HTERT RPE-1 (cell line): ENCODE results near the gene CLEC2B.
"Not testable (repeated sequence)": the region's sequence is repeated elsewhere in the genome, so short reads cannot be mapped to it uniquely, and the experiment has no call there.

ENCODE experiments used
- in situ Hi-C: fragments of 300-500 bp; cut with MboI; formaldehyde crosslinking; loops from 4 replicates; pipeline ENCODE4 v1.14.3; 2020; ENCODE audit warnings: low sequenced_read_pairs

The CLEC2B gene

GRCh38 chr12:9869307-9870161 lies at the start of gene CLEC2B:
Gene CLEC2B (minus strand): TSS chr12:9869354.
- in situ Hi-C loops = no loop called here

DNA sequence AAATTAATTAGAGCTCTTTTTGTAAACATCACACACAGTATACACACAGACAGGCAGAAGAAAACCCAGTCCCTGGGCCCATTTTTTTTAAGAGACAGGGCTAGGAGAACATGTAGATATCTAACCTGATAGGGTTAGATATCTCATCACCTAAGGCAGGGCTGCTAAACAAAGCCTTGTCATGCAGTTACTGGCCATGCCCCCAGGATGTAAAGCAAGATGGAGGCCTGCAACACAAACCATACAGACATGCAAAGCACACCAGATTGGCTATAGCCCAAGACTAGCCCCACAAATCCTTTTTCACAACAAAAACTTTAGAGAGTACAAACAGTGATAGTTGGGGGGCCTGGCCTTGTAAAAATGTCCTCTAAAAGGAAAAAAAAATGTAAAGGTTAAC lies 42.6 kb upstream of the CLEC2B start:
- in situ Hi-C loops = no loop called here

DNA sequence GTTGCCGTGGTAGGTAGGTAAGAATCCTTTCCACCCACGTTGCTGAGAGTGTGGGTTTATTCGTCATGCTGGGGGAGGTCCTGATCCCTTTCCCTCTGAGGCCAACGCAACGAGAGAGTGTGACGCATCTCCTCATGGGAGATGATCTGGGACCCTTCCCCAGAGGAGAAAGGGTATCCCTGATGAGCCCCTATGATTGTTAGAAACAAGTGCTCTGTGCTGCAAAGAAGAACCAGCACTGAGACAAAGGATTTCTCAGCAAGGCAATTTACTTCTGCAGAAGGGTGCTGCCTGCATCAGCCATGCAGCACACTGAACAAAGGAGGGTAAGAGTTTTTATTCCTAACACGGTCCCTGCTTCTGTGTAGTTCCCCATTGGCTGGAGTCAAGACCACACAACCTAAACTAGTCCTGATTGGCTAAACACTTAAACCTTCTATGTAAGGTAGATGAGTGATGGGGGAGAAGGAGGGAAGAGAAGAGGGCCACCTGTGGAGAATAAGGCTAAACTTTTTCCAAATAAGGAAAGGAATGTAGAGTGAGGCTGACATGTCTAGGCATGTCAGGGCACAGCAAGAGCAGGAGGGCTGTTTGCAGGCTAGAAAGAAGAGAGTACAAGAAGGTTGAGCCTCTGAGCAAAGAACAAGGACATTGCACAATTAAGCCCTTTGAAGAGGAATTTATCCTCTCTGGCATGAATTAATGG lies 41.7 kb upstream of the CLEC2B start:
- in situ Hi-C loops = no loop called here

- in situ Hi-C loops = no loop called here
Observed at GRCh38 chr12:9909724-9910123, 40.6 kb upstream of the CLEC2B start.

GRCh38 chr12:9908350-9908749 lies 39.2 kb upstream of the CLEC2B start:
- in situ Hi-C loops = no loop called here

- in situ Hi-C loops = no loop called here
Observed at GRCh38 chr12:9907769-9908168, 38.6 kb upstream of the CLEC2B start.

GRCh38 chr12:9906873-9907272 lies 37.7 kb upstream of the CLEC2B start:
- in situ Hi-C loops = no loop called here

- in situ Hi-C loops = no loop called here
Observed at GRCh38 chr12:9902539-9903228, 33.5 kb upstream of the CLEC2B start.

DNA sequence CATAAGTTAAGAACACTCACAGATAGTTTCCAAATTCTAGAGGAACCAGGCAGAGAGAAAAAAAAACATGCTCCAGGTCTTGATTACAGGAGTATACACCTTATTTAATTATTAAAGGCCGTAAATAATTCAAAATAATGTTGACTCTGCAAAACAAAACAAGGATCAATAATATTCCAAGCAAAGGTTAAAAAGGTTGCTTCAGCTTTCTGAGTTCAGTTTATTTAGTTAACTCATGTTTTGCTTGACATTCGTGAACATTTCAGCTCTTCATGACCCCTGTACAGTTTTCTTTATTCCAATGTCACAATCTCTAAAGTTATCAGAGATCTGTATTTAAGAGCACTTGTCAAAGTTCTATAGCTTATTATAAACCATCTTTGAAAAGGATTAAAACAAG lies 31.8 kb upstream of the CLEC2B start:
- in situ Hi-C loops = no loop called here

DNA sequence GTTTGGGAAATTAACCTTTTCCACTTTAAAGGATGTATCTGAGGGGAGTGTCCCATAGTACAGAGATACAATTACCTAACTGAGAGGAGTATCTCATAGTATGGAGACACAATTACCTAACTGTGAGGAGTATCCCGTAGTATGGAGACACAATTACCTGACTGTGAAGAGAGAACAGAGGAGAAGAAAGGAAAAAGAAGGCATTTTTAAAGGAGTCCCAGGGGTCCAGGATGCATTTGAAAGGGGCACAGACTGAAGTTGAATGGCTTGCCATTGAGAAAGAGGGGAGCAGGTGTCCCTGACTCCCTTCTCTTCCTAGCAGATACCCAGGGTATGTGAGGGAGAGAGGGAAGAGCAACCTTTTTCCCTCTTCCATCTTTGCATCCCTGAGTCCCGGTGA lies 30.1 kb upstream of the CLEC2B start:
- in situ Hi-C loops = no loop called here

GRCh38 chr12:9897535-9897934 lies 28.4 kb upstream of the CLEC2B start:
- in situ Hi-C loops = no loop called here

- in situ Hi-C loops = no loop called here
Observed at GRCh38 chr12:9895215-9895971, 26.2 kb upstream of the CLEC2B start.

DNA sequence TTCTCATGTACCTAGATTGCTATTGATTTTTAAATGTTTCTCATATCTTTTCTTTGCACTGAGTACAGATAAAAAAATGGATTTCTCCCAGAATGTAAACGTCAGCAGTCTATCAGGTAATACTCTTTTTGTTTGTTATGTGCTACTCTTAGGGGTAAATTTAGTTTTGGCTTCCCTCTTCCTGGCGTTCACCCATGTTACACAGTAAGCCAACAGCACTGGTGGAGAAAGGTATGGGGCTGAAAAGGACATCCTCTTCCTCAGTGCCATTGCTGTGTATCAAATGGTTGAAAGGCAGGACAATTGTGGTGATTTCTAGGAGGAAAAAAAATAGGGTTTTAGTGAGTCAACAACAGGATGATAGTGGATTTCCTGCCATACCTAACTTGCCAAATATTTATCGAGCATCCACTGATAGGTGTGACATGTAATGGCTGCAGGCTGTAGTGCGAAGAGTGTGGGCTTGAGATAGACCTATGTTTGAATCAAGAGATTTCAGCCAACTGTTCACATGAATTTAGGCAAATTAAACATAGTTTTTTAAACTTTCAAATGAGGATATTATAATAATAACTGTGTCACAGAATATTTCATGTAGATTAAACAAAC lies 19.6 kb upstream of the CLEC2B start:
- in situ Hi-C loops = no loop called here

- in situ Hi-C loops = no loop called here
Observed at GRCh38 chr12:9883175-9883574, 14.0 kb upstream of the CLEC2B start.

DNA sequence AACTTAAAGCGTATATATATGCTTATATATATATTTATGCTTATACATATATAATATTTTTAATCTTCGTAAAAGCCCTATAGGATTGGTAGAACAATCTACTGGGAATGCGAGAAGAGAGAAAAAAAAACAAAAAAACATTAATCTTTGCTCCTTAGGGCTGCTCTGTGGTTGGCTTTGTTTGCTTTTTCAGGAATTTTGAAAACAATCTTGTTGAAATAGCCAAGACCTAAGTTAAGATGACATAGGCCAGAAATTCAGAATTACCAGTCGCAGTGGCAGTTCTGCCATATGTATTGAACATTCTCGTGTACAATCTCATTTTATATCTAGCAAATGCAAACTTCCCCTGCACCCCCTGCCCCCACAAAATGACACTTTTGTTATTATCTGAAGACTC lies 12.8 kb upstream of the CLEC2B start:
- in situ Hi-C loops = no loop called here

- in situ Hi-C loops = no loop called here
Observed at GRCh38 chr12:9881246-9881645, 12.1 kb upstream of the CLEC2B start, which contains the start of gene KLRF2. Gene KLRF2 (plus strand): TSS chr12:9881489. CDS start chr12:9881596, 107 bp downstream.

DNA sequence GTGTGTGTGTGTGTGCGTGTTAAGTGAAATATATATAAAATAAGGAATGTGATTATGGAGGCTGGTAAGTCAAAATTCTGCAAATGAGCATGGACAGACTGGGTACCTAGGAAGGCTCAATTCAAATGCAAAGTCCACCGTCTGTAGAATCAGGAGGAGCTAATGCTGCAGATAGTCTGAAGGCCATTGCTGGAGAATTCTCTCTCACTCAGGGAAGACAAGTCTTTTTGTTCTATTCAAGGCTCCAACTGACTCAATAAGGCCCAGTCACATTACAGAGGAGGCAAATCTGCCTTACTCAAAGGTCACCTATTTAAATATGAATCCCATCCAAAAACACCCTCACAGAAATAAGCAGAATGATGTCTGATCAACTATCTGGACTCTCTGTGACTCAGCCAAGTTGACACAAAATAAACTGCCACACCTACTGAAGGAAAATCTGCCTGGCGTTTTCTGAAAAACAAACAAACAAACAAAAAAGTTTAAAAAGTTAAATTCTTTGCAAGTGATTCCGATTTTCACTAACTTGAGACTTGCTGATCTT lies 11.5 kb upstream of the CLEC2B start:
- in situ Hi-C loops = no loop called here

GRCh38 chr12:9876120-9876519 lies 7.0 kb upstream of the CLEC2B start:
- in situ Hi-C loops = not testable (repeated sequence)

GRCh38 chr12:9872742-9873141 lies 3.6 kb upstream of the CLEC2B start:
- in situ Hi-C loops = no loop called here

- in situ Hi-C loops = no loop called here
Observed at GRCh38 chr12:9872162-9872561, 3.0 kb upstream of the CLEC2B start.
